Measurements from ENCODE around the gene PRDX5.
"Not testable (repeated sequence)": the region's sequence is repeated elsewhere in the genome, so short reads cannot be mapped to it uniquely, and the experiment has no call there.

PRDX5 gene

GRCh38 chr11:64305691-64306562 is 12.0 kb upstream of the PRDX5 start:
- DNase-seq (ENCODE audit: low read depth in 2 of 2): peak; percentile 56 to 61

DNA sequence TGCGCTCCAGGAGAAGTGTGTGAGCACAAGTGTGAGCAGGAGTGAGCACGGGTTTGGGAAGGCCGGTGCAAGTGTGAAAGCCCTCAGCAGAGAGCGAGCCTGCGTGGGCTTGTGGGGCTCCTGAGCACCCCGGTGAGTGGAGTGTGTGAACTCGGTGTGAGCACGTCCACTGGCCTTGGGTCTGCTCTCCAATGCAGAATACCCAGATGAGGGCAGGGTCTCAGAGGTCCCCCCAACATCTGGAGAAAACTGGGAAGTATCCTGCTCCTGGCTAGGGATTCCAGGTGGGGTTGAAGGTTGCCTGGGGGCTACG is 11.4 kb upstream of the PRDX5 start:
- no peak for DNase-seq (ENCODE audit: low read depth in 2 of 2)

GRCh38 chr11:64306876-64307622 is 10.9 kb upstream of the PRDX5 start:
- no peak for DNase-seq (ENCODE audit: low read depth in 2 of 2)

DNA sequence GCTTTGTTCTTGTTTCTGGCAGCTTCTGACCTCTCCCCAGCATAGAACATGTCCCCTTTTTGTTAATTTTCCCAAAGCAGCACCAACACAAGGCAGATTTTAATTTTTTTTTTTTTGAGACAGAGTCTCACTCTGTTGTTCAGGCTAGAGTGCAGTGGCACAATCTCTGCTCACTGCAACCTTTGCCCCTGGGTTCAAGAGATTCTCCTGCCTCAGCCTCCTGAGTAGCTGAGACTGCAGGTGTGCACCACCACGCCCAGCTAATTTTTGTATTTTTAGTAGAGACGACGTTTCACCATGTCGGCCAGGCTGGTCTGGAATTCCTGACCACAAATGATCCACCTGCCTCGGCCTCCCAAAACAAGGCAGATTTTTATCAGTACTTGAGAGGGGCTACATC is 10.1 kb upstream of the PRDX5 start:
- not testable (repeated sequence) for DNase-seq (ENCODE audit: low read depth in 2 of 2)

GRCh38 chr11:64312947-64313346 is 5.0 kb upstream of the PRDX5 start:
- DNase-seq (ENCODE audit: low read depth in 2 of 2): no peak

- no peak for DNase-seq (ENCODE audit: low read depth in 2 of 2)
These were observed 4.3 kb upstream of the PRDX5 start for GRCh38 chr11:64313491-64314145.

- no peak for DNase-seq (ENCODE audit: low read depth in 2 of 2)
These were observed 3.6 kb upstream of the PRDX5 start for GRCh38 chr11:64314146-64314804.

GRCh38 chr11:64314805-64315561 is 2.9 kb upstream of the PRDX5 start:
- no peak for DNase-seq (ENCODE audit: low read depth in 2 of 2)

GRCh38 chr11:64315667-64316526 is 2.0 kb upstream of the PRDX5 start:
- not testable (repeated sequence) for DNase-seq (ENCODE audit: low read depth in 2 of 2)

- DNase-seq (ENCODE audit: low read depth in 2 of 2): no peak
These were observed 1.1 kb upstream of the PRDX5 start for GRCh38 chr11:64316672-64317324.

DNA sequence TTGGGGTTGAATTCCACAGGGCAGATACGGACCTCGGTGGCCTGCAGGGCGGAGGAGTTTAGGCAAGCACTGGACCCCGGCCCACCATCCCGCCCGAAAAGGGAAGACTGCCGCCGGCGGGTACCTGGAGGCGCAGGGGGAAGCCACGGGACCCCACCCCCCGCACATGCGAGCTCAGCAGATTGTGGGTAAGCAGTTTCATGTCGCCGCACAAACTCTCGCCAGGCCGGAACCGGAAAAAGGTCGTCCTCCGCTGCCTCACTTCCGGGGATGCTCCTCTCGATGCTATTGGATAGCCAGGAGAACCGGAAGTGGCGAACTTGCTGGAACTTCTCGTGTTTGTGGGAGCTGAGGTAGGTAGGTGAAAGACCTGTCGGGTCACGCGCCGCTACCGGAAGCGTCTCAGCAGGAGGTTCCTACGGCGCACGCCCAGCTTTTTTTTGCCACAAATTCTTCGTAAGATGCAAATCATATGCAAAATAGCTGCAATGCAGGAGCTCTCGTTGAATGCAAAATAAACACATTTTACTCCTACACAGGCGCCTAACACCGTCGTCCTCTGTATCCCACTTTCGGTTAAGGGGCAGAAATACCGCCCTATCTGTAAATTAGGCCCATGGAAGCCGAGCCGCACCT is 478 bp upstream of the PRDX5 start, which contains the start of gene TRMT112:
Gene TRMT112 (minus strand): TSS at position 235 of the 636 bp plus-strand sequence. CDS start 33 bp downstream, at position 202.
- DNase-seq (ENCODE audit: low read depth in 2 of 2): peak; percentile 85 to 96

GRCh38 chr11:64318766-64319761 is 1.1 kb downstream of the PRDX5 start:
- no peak for DNase-seq (ENCODE audit: low read depth in 2 of 2)

DNA sequence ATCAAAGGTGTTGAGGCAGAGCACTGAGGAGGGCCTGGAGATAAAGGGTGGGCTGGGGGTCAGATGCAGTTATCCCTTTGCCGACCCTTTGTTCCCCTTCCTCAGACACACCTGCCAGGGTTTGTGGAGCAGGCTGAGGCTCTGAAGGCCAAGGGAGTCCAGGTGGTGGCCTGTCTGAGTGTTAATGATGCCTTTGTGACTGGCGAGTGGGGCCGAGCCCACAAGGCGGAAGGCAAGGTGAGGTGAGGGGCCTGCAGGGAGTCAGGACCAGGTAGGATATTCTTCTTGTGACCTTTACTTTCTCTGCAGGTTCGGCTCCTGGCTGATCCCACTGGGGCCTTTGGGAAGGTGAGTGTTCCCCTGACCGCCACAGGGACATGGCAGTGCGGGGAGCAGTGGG is 2.6 kb downstream of the PRDX5 start:
- no peak for DNase-seq (ENCODE audit: low read depth in 2 of 2)

DNA sequence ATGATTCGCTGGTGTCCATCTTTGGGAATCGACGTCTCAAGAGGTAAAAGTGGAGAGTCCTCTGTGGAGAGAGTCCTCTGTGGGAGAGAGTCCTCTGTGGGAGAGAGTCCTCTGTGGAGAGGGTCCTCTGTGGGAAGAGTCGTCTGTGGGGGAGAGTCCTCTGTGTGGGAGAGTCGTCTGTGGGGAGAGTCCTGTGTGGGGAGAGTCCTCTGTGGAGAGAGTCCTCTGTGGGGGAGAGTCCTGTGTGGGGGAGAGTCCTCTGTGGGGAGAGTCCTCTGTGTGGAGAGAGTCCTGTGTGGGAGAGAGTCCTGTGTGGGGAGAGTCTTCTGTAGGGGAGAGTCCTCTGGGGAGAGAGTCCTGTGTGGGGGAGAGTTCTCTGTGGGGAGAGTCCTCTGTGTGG is 3.1 kb downstream of the PRDX5 start:
- no peak for DNase-seq (ENCODE audit: low read depth in 2 of 2)

DNA sequence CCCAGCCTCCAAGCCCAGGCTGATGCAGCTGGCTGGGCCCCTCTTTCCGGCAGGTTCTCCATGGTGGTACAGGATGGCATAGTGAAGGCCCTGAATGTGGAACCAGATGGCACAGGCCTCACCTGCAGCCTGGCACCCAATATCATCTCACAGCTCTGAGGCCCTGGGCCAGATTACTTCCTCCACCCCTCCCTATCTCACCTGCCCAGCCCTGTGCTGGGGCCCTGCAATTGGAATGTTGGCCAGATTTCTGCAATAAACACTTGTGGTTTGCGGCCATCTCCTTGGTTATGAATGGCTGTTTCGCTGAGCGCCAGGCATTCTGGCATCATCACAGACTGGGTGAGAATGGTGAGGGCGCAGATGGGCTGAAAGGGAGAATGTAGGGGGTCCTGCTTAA is 3.6 kb downstream of the PRDX5 start:
- no peak for DNase-seq (ENCODE audit: low read depth in 2 of 2)

GRCh38 chr11:64322925-64323260 is 5.0 kb downstream of the PRDX5 start:
- no peak for DNase-seq (ENCODE audit: low read depth in 2 of 2)

DNA sequence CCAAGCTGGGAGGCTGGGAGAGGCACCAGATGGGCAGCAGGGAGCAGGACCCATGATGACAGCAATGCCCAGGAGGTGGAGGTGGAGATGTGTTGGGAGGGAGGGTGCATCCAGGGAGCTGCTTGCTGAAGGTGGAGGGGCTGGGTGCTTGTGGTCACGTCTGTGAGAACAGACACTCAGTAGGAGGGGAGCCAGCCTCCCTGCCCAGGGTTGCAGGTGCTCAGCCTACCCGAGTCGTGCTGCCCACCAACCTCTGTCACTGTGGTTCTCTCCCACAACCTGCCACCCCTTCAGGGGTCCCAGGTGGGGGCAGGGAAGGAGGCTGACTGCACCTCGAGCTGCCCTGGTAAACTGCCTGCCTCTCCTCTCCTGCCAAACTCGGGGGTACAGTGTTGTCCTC is 5.5 kb downstream of the PRDX5 start:
- no peak for DNase-seq (ENCODE audit: low read depth in 2 of 2)

DNA sequence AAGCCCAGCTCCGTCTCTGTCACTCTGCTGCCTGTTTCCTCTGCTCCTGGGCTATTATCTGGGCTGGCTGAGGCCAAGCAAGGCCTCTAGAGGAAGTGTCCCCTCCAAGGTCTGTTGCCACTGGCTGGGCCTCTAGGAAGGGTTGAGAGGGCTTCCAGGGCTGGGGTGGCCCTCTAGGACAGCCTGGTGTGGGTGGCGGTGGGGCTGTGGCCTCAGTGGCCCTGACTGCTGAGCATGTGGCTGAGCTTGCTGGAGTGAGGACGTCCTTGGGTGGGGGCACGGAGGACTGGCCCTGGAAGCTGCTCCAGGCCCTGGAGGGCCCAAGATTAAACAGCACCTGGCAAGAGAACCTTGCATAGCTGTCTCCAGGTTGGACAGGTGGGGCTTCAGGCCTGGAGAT is 6.1 kb downstream of the PRDX5 start:
- DNase-seq (ENCODE audit: low read depth in 2 of 2): not testable (repeated sequence)

Measured in stimulated activated CD8-positive, alpha-beta memory T cell treated with anti-CD3 and anti-CD28 coated beads, Interleukin-15, amount 100 ng/mL, for 4 hours (primary cell).